ENCODE data around the gene WFDC2. TPM values are rescaled to one million over a fixed set of nuclear protein-coding genes. Genes with fewer than 3 reads are reported as not detected.

The WFDC2 gene
- total and polyA plus RNA-seq, 2 of the 13 experiments (the other 11 are each of a cell fraction or from before 2014, with no cell fraction given) = 0.33 TPM; not detected in 1

GRCh38 chr20:45429618-45430017 lies 39.9 kb upstream of the WFDC2 start:
- H3K4me1 ChIP-seq (ENCODE audit: insufficient read depth, low read length) = 0 out of 2 replicates have a peak, but pooled peaks cover 5% of the 10 kb centered on the region
- no peaks in the 10 kb centered on the region for H3K9me3 ChIP-seq (ENCODE audit: low read length)
- ATAC-seq (no peak), DNase-seq (ENCODE audit: low spot score) (no peak), FAIRE-seq (no peak)
- H3K27me3 ChIP-seq (ENCODE audit: control insufficient read depth in 1 of 2, insufficient read depth in 2 of 2, low read length in 2 of 2) = no peaks in the 10 kb centered on the region
- no peak overlapping the region for H3K27ac ChIP-seq (ENCODE audit: extremely low read length, insufficient read depth, low read length)
- no peak overlapping the region for H3K9ac ChIP-seq (ENCODE audit: insufficient read depth, low read depth, low read length)
- TF ChIP-seq THAP8 (CRISPR knock-in tag; IDR thresholded peaks at IDR 0.05; ENCODE audit: borderline replicate concordance) (no peak), SNAI1 (CRISPR knock-in tag; IDR thresholded peaks at IDR 0.05; ENCODE audit: borderline replicate concordance) (no peak), ZNF614 (CRISPR knock-in tag; IDR thresholded peaks at IDR 0.05; ENCODE audit: borderline replicate concordance) (no peak)
- no peaks in the 10 kb centered on the region for H4K20me1 ChIP-seq (ENCODE audit: insufficient read depth, low read length)
- no peak overlapping the region for H3K4me2 ChIP-seq (ENCODE audit: low read depth, low read length)
- peaks cover 2 to 23% of the 10 kb centered on the region in 2 experiments for H3K36me3 ChIP-seq (replicated peaks in 1 of 2; ENCODE audit: control insufficient read depth in 1 of 2, insufficient read depth in 2 of 2, low read length in 2 of 2)
- BruUV-seq (replicated peaks) = no TSS peak
- 52% methylated on average over 2 of the region's 2 CpGs for WGBS (ENCODE audit: low lambda C conversion rate)
- in situ Hi-C loops (cut with HindIII; ENCODE audit: extremely low pct_ligation_motif_present, low pct_unique_long_range_greater_than_20kb) (no loop called here), intact Hi-C loops (cut with micrococcal nuclease; ENCODE audit: unreplicated experiment) (no loop called here)
- ChIA-PET CTCF (ENCODE audit: low intra/inter-chr PET ratio, low total read pairs) (no interaction called here), POLR2A (interaction anchor here (0.7 to 3.1 kb wide), 4 partner anchors 14 to 107 kb away, joined by 3 to 15 read pairs (median 4); partner anchors contain the start of genes PIGT and SYS1)
- H3K79me2 ChIP-seq (ENCODE audit: insufficient read depth, low read length) = no peaks in the 10 kb centered on the region
- no peak overlapping the region for H2AFZ ChIP-seq (ENCODE audit: low read length)
- H3K4me3 ChIP-seq (replicated peaks in 1 of 3; ENCODE audit: insufficient read depth in 1 of 3, low read depth in 2 of 3, low read length in 3 of 3) = no peak overlapping the region

GRCh38 chr20:45432294-45432693 lies 37.3 kb upstream of the WFDC2 start:
- Histone ChIP-seq H3K9ac (ENCODE audit: insufficient read depth, low read depth, low read length) (no peak overlapping the region), H3K79me2 (ENCODE audit: insufficient read depth, low read length) (no peaks in the 10 kb centered on the region), H3K4me2 (ENCODE audit: low read depth, low read length) (no peak overlapping the region), H4K20me1 (ENCODE audit: insufficient read depth, low read length) (no peaks in the 10 kb centered on the region), H3K27ac (ENCODE audit: extremely low read length, insufficient read depth, low read length) (no peak overlapping the region), H3K4me1 (ENCODE audit: insufficient read depth, low read length) (0 out of 2 replicates have a peak, but pooled peaks cover 6% of the 10 kb centered on the region), H3K36me3 (replicated peaks in 1 of 2; ENCODE audit: control insufficient read depth in 1 of 2, insufficient read depth in 2 of 2, low read length in 2 of 2) (peaks cover 0 to 13% of the 10 kb centered on the region in 2 experiments; a peak in 2 of 5 replicates), H3K27me3 (ENCODE audit: control insufficient read depth in 1 of 2, insufficient read depth in 2 of 2, low read length in 2 of 2) (no peaks in the 10 kb centered on the region), H3K9me3 (ENCODE audit: low read length) (no peaks in the 10 kb centered on the region), H2AFZ (ENCODE audit: low read length) (no peak overlapping the region), H3K4me3 (replicated peaks in 1 of 3; ENCODE audit: insufficient read depth in 1 of 3, low read depth in 2 of 3, low read length in 3 of 3) (no peak overlapping the region)
- 93% methylated on average over 5 of the region's 5 CpGs for WGBS (ENCODE audit: low lambda C conversion rate)
- intact Hi-C loops (cut with micrococcal nuclease; ENCODE audit: unreplicated experiment) (no loop called here), in situ Hi-C loops (cut with HindIII; ENCODE audit: extremely low pct_ligation_motif_present, low pct_unique_long_range_greater_than_20kb) (no loop called here)
- no peak for FAIRE-seq
- ChIA-PET POLR2A (interaction anchor here (1.4 to 2.1 kb wide), 2 partner anchors 17 to 70 kb away, joined by 3 to 4 read pairs; partner anchors contain the start of genes PIGT and SYS1), CTCF (ENCODE audit: low intra/inter-chr PET ratio, low total read pairs) (no interaction called here)
- ATAC-seq = no peak
- no peak for TF ChIP-seq ZNF672 (CRISPR knock-in tag; IDR thresholded peaks at IDR 0.05)
- TF ChIP-seq DMAP1 (CRISPR knock-in tag; IDR thresholded peaks at IDR 0.05) = no peak
- no peak for TF ChIP-seq ZNF317 (CRISPR knock-in tag; IDR thresholded peaks at IDR 0.05)
- TF ChIP-seq ZNF879 (CRISPR knock-in tag; IDR thresholded peaks at IDR 0.05) = no peak
- no peak for TF ChIP-seq MXD4 (CRISPR knock-in tag; IDR thresholded peaks at IDR 0.05)
- TF ChIP-seq NFATC3 (CRISPR knock-in tag; IDR thresholded peaks at IDR 0.05) = no peak
- TF ChIP-seq ATF4 (CRISPR knock-in tag; IDR thresholded peaks at IDR 0.05) = no peak
- no peak for TF ChIP-seq ARID2 (CRISPR knock-in tag; IDR thresholded peaks at IDR 0.05; ENCODE audit: borderline replicate concordance)
- no TSS peak for BruUV-seq (replicated peaks)
- no peak for DNase-seq (ENCODE audit: low spot score)

Data from HepG2 (cell line).